OCI-M2 (cell line): ENCODE measurements around the gene SNX32.

Experiments
- DNase-seq: peaks from one replicate; lab custom pipeline; 2025; ENCODE audit not compliant: unreplicated experiment; lab: John Stamatoyannopoulos, UW

The SNX32 gene

GRCh38 chr11:65796726-65797601, 36.8 kb upstream of the SNX32 start:
- DNase-seq, result no peak

GRCh38 chr11:65797711-65798110, 36.1 kb upstream of the SNX32 start:
- no peak for DNase-seq

GRCh38 chr11:65798882-65799281, 34.9 kb upstream of the SNX32 start:
- no peak for DNase-seq

- no peak for DNase-seq
These were observed 32.4 kb upstream of the SNX32 start for GRCh38 chr11:65801153-65801987.

- no peak for DNase-seq
These were observed 30.9 kb upstream of the SNX32 start for GRCh38 chr11:65802841-65803240.

GRCh38 chr11:65803797-65804492, 29.8 kb upstream of the SNX32 start:
- DNase-seq, result no peak

GRCh38 chr11:65806979-65807378, 26.8 kb upstream of the SNX32 start:
- DNase-seq, result peak; percentile 22

- no peak for DNase-seq
These were observed 24.9 kb upstream of the SNX32 start for GRCh38 chr11:65808744-65809341.

GRCh38 chr11:65809496-65809895, 24.3 kb upstream of the SNX32 start:
- no peak for DNase-seq

- no peak for DNase-seq
These were observed 23.5 kb upstream of the SNX32 start for GRCh38 chr11:65810046-65810868.

- DNase-seq, result no peak
These were observed 21.8 kb upstream of the SNX32 start for GRCh38 chr11:65811764-65812475.

- DNase-seq, result no peak
These were observed 19.4 kb upstream of the SNX32 start for GRCh38 chr11:65814131-65814985.

GRCh38 chr11:65814986-65815565, 18.7 kb upstream of the SNX32 start:
- no peak for DNase-seq

- no peak for DNase-seq
These were observed 17.1 kb upstream of the SNX32 start for GRCh38 chr11:65816696-65817095.

- no peak for DNase-seq
These were observed 16.4 kb upstream of the SNX32 start for GRCh38 chr11:65817312-65817834.

- DNase-seq, result peak; percentile 20
These were observed 15.7 kb upstream of the SNX32 start for GRCh38 chr11:65817835-65818680.

- no peak for DNase-seq
These were observed 12.7 kb upstream of the SNX32 start for GRCh38 chr11:65821107-65821506.
